Adrenal gland (tissue), 5 donors: ENCODE data around the gene TTN.

Experiments used
- CTCF ChIP-seq, 6 experiments: fragments of 450-650 bp in 4 of 6; fragments of 200-600 bp in 2 of 6; sonication (generic) in 1 of 6; IDR thresholded peaks; 1 replicate in 5 of 6; 2 replicates in 1 of 6; pipeline versions ENCODE4 v1.5.1 to v1.8.0; 2016 to 2021; ENCODE audit warnings: antibody characterized with exemption in 6 of 6, mild to moderate bottlenecking in 2 of 6, moderate library complexity in 1 of 6
- POLR2A ChIP-seq, 2 donors: fragments of 450-650 bp; IDR thresholded peaks; one replicate each; pipeline ENCODE4 v1.6.1; 2017; ENCODE audit warnings: antibody characterized with exemption in 2 of 2, mild to moderate bottlenecking in 2 of 2, moderate library complexity in 1 of 2
- donor health status: DM: no; HTN: no; CAD: no.

GRCh38 chr2:178829981-178830380 lies 22.8 kb upstream of the TTN start:
- TF ChIP-seq CTCF (IDR thresholded peaks at IDR 0.05) (no peak), POLR2A (IDR thresholded peaks at IDR 0.05) (no peak)
